IPS-NIHi7 (cell line): ENCODE measurements around the gene SNRNP48.

Experiments used
- DNase-seq: peaks from one replicate; pipeline ENCODE4 v3.0.0; 2012; ENCODE audit warnings: mixed read lengths; ENCODE audit errors: extremely low spot score

SNRNP48 gene

DNA sequence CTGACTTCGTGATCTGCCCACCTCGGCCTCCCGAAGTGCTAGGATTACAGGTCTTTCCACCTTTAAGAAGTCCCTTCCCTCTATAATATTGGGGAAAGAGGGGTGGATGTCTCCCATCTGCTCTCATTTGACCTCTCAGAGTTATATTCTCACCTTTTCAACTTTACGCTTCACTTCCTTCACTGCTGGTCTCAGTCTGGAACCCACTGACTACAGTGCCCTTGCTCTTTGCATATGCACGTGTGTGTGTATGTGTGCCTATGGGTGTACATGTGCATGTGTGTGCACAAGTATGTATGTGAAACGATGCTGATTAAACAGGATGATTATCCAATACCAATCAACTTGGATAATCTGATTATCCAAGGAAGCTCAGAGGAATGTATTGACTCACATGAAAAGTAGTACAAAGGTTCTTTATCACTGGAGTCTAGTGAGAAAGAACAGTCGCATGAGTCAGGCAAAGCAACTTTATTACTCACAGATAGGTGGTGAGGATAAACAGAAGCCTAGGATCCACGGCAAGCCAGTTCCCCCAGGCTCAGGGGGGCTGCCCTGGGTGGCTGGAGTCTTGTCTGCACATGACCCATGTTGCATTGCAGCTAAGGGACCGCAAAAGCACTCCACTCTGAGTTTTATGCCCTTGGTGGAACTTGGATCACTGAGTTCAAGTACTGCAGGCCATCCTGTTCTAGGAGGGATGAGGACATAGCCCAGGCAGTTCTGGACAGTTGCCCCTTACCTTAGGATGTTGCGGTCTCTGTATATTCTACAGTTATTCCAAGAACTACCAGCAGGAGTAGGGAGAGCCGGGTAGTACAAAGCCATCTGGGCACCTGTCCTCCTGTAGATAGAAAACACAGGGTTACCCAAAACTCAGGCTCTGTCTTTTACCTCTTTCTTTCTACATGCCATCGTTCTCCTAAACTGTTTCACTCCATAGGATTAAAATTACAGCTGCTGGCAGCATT is 50.9 kb downstream of the SNRNP48 start:
- DNase-seq, result peak; percentile 38

GRCh38 chr6:7642791-7643190 is 52.8 kb downstream of the SNRNP48 start:
- no peak for DNase-seq

GRCh38 chr6:7644417-7644816 is 54.4 kb downstream of the SNRNP48 start:
- DNase-seq, result no peak

- no peak for DNase-seq
Observed at GRCh38 chr6:7646394-7646793, 56.4 kb downstream of the SNRNP48 start.

DNA sequence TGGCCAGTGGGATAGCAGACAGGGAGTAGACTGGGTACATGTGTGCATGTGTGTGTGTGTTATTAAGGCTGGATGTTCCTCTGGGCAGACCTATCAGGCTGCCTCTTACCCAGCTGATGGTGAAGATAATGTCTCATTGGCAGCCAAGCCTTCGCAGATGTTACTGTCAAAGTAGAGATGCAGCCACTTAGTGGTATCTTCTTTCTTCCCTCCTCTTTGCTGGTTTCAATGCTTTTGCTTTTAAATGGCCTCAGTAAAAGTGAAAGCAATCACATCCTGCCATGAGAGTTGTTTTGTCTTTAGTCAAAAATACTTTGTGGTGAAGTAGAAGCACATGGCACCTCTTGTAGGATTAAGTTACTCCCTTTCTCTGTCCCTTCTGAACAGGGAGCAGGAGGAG is 57.5 kb downstream of the SNRNP48 start:
- DNase-seq, result no peak

DNA sequence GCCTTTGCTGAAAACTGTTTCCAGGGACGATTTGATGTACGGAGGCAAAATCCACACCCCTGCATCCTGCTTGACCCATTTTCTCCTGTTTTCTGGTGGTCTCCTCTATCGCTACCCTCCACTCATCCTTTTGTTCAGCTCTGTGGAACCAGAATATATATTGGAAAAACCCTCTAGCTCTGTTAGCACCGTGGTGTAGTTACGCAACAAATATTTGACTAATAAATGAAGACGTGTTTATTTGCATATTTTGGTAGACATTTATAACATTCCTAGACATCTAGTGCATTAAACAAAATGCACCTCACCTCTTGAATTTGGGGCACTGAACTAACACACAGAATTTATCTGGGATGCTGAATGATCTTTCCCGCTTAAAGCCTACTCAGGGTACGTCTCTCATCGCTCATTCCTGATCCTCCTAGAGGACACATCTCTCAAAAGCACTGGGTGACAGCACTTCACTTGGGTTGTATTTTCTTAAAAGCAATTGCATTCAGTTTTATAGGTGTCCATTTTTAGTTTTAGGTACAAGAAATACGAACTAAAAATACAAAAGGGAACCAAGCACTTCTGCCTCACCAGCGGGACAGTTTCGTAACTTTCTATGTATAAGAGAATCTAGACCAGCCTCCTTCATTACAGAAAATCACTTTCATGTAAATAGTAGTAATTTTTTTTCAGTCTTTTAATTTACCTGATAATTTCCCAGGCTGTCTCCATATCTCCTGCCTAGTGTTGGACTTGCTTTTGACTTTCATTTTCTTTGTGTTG is 59.2 kb downstream of the SNRNP48 start:
- no peak for DNase-seq

GRCh38 chr6:7650878-7651277 is 60.9 kb downstream of the SNRNP48 start:
- no peak for DNase-seq

GRCh38 chr6:7652957-7653356 is 63.0 kb downstream of the SNRNP48 start:
- DNase-seq, result no peak

GRCh38 chr6:7656355-7656754 is 66.4 kb downstream of the SNRNP48 start:
- no peak for DNase-seq

DNA sequence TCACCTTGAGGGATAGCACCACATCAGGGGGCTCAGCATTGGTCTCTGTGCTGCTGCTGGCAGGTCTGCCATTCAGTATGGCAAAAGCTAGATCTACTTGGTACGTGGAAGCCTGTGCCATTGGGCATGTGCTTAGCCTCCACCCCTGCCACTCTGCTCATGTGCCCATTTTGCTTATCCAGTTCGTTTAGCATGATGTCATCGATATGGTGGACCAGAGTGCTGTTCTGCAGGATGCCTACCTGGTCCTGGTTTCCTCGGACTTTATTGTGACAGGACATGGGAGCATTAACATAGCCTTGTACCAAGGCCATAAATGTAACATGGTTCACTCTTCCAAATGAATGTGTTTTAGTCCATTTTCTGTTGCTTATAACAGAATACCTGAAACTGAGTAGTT is 68.5 kb downstream of the SNRNP48 start:
- no peak for DNase-seq

DNA sequence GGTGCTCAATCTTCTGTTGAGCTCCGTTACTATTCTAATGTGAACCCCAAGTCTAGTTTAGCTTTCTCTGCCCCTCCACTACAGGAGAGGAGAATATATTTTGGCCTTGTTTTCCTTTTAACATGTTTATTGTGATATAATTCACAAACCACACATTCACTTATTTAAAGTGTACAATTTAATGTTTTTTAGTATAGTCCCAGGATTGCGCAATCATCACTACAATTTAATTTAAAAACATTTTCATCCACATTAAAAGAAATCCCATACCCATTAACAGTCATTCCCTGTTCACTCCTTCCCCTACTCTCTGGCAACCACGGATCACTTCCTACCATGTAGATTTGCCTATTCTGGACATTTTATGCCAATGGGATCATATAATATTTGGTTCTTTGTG is 71.4 kb downstream of the SNRNP48 start:
- no peak for DNase-seq
